ENCODE measurements around the gene ARMC2. TPM values are rescaled to one million over a fixed set of nuclear protein-coding genes. Genes with fewer than 3 reads are reported as not detected.

ARMC2 gene
- total RNA-seq, 1 experiment from 2014 or later: 3.2 TPM

DNA sequence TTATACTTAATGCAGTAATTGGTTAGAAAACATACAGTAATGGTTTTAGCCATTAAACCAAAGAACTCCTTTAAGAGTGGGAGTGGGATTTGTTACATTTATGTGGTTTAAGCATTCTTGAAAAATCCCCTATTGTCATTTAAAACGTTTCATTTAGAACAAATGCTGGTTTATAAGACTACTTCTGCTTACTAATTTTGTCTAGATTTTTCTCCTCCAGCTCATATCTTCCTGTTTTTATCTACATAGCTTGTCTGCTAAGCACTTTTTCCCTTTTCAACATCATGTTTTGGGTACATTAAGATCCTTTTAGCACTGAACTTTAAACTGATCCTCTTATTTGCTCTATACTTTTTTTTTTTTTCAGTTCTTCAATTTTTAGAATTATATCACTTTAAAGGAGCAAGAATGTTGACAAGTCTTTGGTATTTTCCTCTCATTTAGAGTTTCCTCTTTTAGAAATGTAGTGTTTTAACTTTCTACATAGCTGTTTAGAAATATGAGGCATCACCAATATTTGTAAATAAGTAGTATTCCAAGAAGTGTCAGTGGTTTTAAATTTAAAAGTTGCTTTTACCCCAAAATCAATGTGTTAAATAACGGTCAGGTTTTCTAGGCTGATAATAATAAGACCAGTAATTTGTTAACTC, 165.6 kb downstream of the ARMC2 start:
- intact Hi-C loops (cut with micrococcal nuclease): no loop called here
- no peaks in the 10 kb centered on the region for H3K27me3 Mint-ChIP-seq (ENCODE audit: insufficient read depth, unreplicated experiment)
- TF ChIP-seq, protein P1, sequence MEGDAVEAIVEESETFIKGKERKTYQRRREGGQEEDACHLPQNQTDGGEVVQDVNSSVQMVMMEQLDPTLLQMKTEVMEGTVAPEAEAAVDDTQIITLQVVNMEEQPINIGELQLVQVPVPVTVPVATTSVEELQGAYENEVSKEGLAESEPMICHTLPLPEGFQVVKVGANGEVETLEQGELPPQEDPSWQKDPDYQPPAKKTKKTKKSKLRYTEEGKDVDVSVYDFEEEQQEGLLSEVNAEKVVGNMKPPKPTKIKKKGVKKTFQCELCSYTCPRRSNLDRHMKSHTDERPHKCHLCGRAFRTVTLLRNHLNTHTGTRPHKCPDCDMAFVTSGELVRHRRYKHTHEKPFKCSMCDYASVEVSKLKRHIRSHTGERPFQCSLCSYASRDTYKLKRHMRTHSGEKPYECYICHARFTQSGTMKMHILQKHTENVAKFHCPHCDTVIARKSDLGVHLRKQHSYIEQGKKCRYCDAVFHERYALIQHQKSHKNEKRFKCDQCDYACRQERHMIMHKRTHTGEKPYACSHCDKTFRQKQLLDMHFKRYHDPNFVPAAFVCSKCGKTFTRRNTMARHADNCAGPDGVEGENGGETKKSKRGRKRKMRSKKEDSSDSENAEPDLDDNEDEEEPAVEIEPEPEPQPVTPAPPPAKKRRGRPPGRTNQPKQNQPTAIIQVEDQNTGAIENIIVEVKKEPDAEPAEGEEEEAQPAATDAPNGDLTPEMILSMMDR (IDR thresholded peaks at IDR 0.05; ENCODE audit: unreplicated experiment): no peak
- H3K36me3 Mint-ChIP-seq (ENCODE audit: insufficient read depth, unreplicated experiment): peaks cover under 1% of the 10 kb centered on the region
- DNase-seq (ENCODE audit: unreplicated experiment): no peak
- no peak overlapping the region for H3K4me3 Mint-ChIP-seq (ENCODE audit: unreplicated experiment)
- peaks cover 21% of the 10 kb centered on the region for H3K4me1 Mint-ChIP-seq (ENCODE audit: insufficient read depth, unreplicated experiment)
- no peak overlapping the region for H3K27ac Mint-ChIP-seq (ENCODE audit: low read depth, unreplicated experiment)
- H3K9me3 Mint-ChIP-seq (ENCODE audit: unreplicated experiment): no peaks in the 10 kb centered on the region
- CTCF ChIA-PET: interaction anchor here (0.6 kb wide), 1 partner anchor 31 kb away, joined by 6 read pairs; no protein-coding TSS in a partner anchor
- POLR2A ChIA-PET: interaction anchor here (0.6 to 19.3 kb wide), 8 partner anchors 9 to 460 kb away, joined by 3 to 556 read pairs (median 5); partner anchors contain the start of gene SESN1
- BruUV-seq (replicated peaks): no TSS peak

DNA sequence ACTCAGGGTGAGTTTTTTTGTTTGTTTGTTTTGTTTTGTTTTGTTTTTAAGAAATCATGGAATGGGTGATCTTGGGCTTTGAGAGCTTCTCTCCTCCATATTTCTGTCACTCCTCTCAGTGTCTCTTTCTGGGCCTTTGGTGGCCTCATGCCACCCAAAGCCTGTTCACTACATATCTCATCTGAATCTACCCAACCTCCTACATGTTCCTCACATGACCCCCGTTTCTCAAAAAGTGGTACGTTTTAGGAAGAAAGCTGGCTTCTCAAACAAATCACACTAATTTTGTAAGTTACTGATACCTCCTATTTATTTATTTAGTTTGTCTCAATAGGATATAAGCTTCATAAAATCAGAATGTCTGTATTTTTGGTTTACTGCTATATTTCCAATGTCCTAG, 166.4 kb downstream of the ARMC2 start:
- CTCF ChIA-PET: interaction anchor here (1.3 kb wide), 1 partner anchor 36 kb away, joined by 5 read pairs; no protein-coding TSS in a partner anchor
- POLR2A ChIA-PET: interaction anchor here (0.7 to 19.3 kb wide), 9 partner anchors 10 to 456 kb away, joined by 3 to 556 read pairs (median 5); partner anchors contain the start of gene SESN1
- Mint-ChIP-seq H3K9me3 (ENCODE audit: unreplicated experiment) (no peaks in the 10 kb centered on the region), H3K36me3 (ENCODE audit: insufficient read depth, unreplicated experiment) (no peaks in the 10 kb centered on the region), H3K27me3 (ENCODE audit: insufficient read depth, unreplicated experiment) (no peaks in the 10 kb centered on the region), H3K4me3 (ENCODE audit: unreplicated experiment) (no peak overlapping the region), H3K4me1 (ENCODE audit: insufficient read depth, unreplicated experiment) (peaks cover 21% of the 10 kb centered on the region), H3K27ac (ENCODE audit: low read depth, unreplicated experiment) (peak overlapping the region; percentile 66)
- no TSS peak for BruUV-seq (replicated peaks)
- DNase-seq (ENCODE audit: unreplicated experiment): no peak
- intact Hi-C loops (cut with micrococcal nuclease): no loop called here
- TF ChIP-seq, protein P1 (IDR thresholded peaks at IDR 0.05; ENCODE audit: unreplicated experiment): no peak

DNA sequence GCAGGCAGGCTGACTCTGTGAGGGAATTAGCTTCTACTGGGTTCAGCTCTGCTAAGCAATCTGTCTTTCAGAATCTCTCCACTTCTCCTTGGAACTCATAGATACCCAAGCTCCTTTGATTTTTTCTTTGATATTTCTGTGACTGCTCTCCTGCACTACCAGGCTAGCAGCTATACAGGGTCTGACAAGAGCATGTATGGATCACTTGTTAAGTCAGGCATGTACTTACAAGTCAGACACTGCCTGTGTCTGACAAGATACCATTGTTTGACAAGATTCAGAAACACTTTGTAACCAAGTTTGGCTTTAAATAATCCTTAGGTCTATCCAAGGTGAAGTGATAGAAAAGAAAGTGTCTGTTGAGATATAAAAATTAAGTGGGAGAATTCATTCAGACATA, 167.0 kb downstream of the ARMC2 start:
- Mint-ChIP-seq H3K27ac (ENCODE audit: low read depth, unreplicated experiment) (peak overlapping the region; percentile 66), H3K36me3 (ENCODE audit: insufficient read depth, unreplicated experiment) (no peaks in the 10 kb centered on the region), H3K4me3 (ENCODE audit: unreplicated experiment) (no peak overlapping the region), H3K9me3 (ENCODE audit: unreplicated experiment) (no peaks in the 10 kb centered on the region), H3K27me3 (ENCODE audit: insufficient read depth, unreplicated experiment) (no peaks in the 10 kb centered on the region), H3K4me1 (ENCODE audit: insufficient read depth, unreplicated experiment) (peaks cover 16% of the 10 kb centered on the region)
- BruUV-seq (replicated peaks): no TSS peak
- ChIA-PET POLR2A (interaction anchor here (0.8 to 19.3 kb wide), 7 partner anchors 10 to 456 kb away, joined by 3 to 556 read pairs (median 6); partner anchors contain the start of gene SESN1), CTCF (interaction anchor here (1.3 kb wide), 1 partner anchor 35 kb away, joined by 5 read pairs; no protein-coding TSS in a partner anchor)
- intact Hi-C loops (cut with micrococcal nuclease): no loop called here
- no peak for DNase-seq (ENCODE audit: unreplicated experiment)
- TF ChIP-seq, protein P1 (IDR thresholded peaks at IDR 0.05; ENCODE audit: unreplicated experiment): no peak

DNA sequence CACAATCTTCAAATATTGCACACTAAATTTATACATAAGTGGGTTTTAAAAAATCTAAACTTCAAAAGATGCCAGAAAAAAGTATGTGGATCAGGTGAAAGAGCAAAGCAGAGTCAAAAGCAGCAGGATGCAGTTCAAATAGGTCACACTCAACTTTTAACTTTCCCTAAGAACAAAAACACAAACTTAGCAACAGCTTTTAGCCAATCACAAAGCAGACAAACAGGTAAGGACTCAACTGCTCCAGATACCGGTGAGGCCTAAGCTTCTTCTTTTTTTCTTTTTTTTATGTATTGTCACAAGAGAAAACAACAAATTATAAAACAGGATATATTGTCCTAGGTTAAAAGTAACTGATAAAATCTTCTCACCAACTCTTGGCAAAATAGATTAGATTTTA, 171.7 kb downstream of the ARMC2 start:
- Mint-ChIP-seq H3K4me1 (ENCODE audit: insufficient read depth, unreplicated experiment) (peaks cover 16% of the 10 kb centered on the region), H3K36me3 (ENCODE audit: insufficient read depth, unreplicated experiment) (peaks cover 7% of the 10 kb centered on the region), H3K27me3 (ENCODE audit: insufficient read depth, unreplicated experiment) (no peaks in the 10 kb centered on the region), H3K4me3 (ENCODE audit: unreplicated experiment) (no peak overlapping the region), H3K9me3 (ENCODE audit: unreplicated experiment) (no peaks in the 10 kb centered on the region), H3K27ac (ENCODE audit: low read depth, unreplicated experiment) (no peak overlapping the region)
- POLR2A ChIA-PET: interaction anchor here (0.6 to 19.3 kb wide), 4 partner anchors 11 to 108 kb away, joined by 3 to 556 read pairs (median 25); no protein-coding TSS in a partner anchor
- intact Hi-C loops (cut with micrococcal nuclease): no loop called here
- no TSS peak for BruUV-seq (replicated peaks)
- CTCF ChIA-PET: no interaction called here
- TF ChIP-seq, protein P1 (IDR thresholded peaks at IDR 0.05; ENCODE audit: unreplicated experiment): no peak
- no peak for DNase-seq (ENCODE audit: unreplicated experiment)

All from MCF 10A (cell line).